Endodermal cell (in vitro differentiated cells): ENCODE results near the gene RAB31. TPM values are rescaled to one million over a fixed set of nuclear protein-coding genes. Genes with fewer than 3 reads are reported as not detected.
A peak's percentile ranks its signal among the peaks of the same experiment; 100 is the strongest.

Experiments used
- DNase-seq: peaks from one replicate; pipeline ENCODE4 v3.0.0-alpha.2; 2017
- H3K27ac ChIP-seq: 2 replicates; pipeline ENCODE4 v1.5.1; 2013; ENCODE audit warnings: mild to moderate bottlenecking, low read depth, low read length, moderate library complexity
- H3K27me3 ChIP-seq: 2 replicates; pipeline ENCODE4 v1.6.1; 2013; ENCODE audit warnings: mild to moderate bottlenecking, low read length, moderate library complexity; ENCODE audit not compliant: insufficient read depth, control insufficient read depth, poor library complexity, severe bottlenecking
- H3K36me3 ChIP-seq: 2 replicates; pipeline ENCODE4 v1.7.0; 2013; ENCODE audit warnings: mild to moderate bottlenecking, low read length, moderate library complexity; ENCODE audit not compliant: control insufficient read depth, insufficient read depth
- H3K4me1 ChIP-seq: one replicate; pipeline ENCODE4 v1.7.0; 2013; ENCODE audit warnings: low read length; ENCODE audit not compliant: control insufficient read depth, insufficient read depth
- H3K4me3 ChIP-seq: 2 replicates; pipeline ENCODE4 v1.5.1; 2013; ENCODE audit warnings: mild to moderate bottlenecking, low read length, moderate library complexity
- H3K9ac ChIP-seq: 2 replicates; pipeline ENCODE4 v1.6.1; 2013; ENCODE audit warnings: mild to moderate bottlenecking, low read length, moderate library complexity; ENCODE audit not compliant: poor library complexity, severe bottlenecking; ENCODE audit errors: extremely low read depth
- H3K9me3 ChIP-seq: 2 replicates; pipeline ENCODE4 v1.6.1; 2013; ENCODE audit warnings: mild to moderate bottlenecking, low read length, moderate library complexity; ENCODE audit not compliant: control insufficient read depth
- H3K27ac Mint-ChIP-seq: 2 replicates; pipeline ENCODE4 v1.8.0; 2020; ENCODE audit warnings: mixed read lengths
- H3K27me3 Mint-ChIP-seq: 2 replicates; pipeline ENCODE4 v1.8.0; 2021; ENCODE audit warnings: mild to moderate bottlenecking, mixed read lengths; ENCODE audit not compliant: insufficient read depth
- H3K36me3 Mint-ChIP-seq: 2 replicates; pipeline ENCODE4 v1.8.0; 2020; ENCODE audit warnings: low read depth, mixed read lengths
- H3K4me1 Mint-ChIP-seq: 2 replicates; pipeline ENCODE4 v1.8.0; 2020; ENCODE audit warnings: mixed read lengths
- H3K4me3 Mint-ChIP-seq: 2 replicates; pipeline ENCODE4 v1.8.0; 2020; ENCODE audit warnings: mild to moderate bottlenecking, moderate library complexity, mixed read lengths
- H3K9me3 Mint-ChIP-seq: 2 replicates; pipeline ENCODE4 v1.8.0; 2020; ENCODE audit warnings: mild to moderate bottlenecking, mixed read lengths
- CTCF ChIP-seq: fragments of 200-600 bp; sonication (generic); conservative IDR thresholded peaks from 2 replicates; pipeline ENCODE4 v1.5.0; 2021; ENCODE audit warnings: antibody characterized with exemption, mild to moderate bottlenecking
- whole genome bisulfite sequencing, 2 experiments: methylation state at CpG; one replicate each; pipeline versions ENCODE4 v1.1.5 to v1.1.7; 2013; ENCODE audit warnings: missing lambda C conversion rate in 2 of 2, mixed read lengths in 1 of 2; ENCODE audit not compliant: insufficient coverage in 1 of 2, insufficient read length in 1 of 2; 5-methylcytosine and 5-hydroxymethylcytosine counted together
- total RNA-seq, 2 donors: library from RNA; stranded (reverse); fragmentation: NEBNext Ultra II Directional in 1 of 2; extraction: Animal tissue kit (Norgen Biotek cat#: 25700) in 1 of 2; gene quantifications; 2 replicates in 1 of 2; 3 replicates in 1 of 2; pipeline ENCODE4 v1.2.1, GENCODE V29; 2021

Gene RAB31
- total RNA-seq, 2 donors from 2014 or later = 11.7 to 20.3 TPM

GRCh38 chr18:9771261-9771976, 63.3 kb downstream of the RAB31 start:
- Mint-ChIP-seq H3K9me3 (peaks cover 1% of the 10 kb centered on the region), H3K4me3 (no peak overlapping the region), H3K4me1 (peaks cover 14% of the 10 kb centered on the region), H3K27me3 (peaks cover 4% of the 10 kb centered on the region), H3K27ac (no peak overlapping the region), H3K36me3 (no peaks in the 10 kb centered on the region)
- Histone ChIP-seq H3K27me3 (no peaks in the 10 kb centered on the region), H3K27ac (no peak overlapping the region), H3K9ac (no peak overlapping the region), H3K9me3 (no peaks in the 10 kb centered on the region), H3K4me3 (no peak overlapping the region), H3K36me3 (no peaks in the 10 kb centered on the region), H3K4me1 (peaks cover 5% of the 10 kb centered on the region)
- TF ChIP-seq CTCF = peak; percentile 98
- 34 to 54% methylated on average over 4 to 18 of the region's 18 CpGs for WGBS, 2 experiments
- DNase-seq = peak; percentile 98

DNA sequence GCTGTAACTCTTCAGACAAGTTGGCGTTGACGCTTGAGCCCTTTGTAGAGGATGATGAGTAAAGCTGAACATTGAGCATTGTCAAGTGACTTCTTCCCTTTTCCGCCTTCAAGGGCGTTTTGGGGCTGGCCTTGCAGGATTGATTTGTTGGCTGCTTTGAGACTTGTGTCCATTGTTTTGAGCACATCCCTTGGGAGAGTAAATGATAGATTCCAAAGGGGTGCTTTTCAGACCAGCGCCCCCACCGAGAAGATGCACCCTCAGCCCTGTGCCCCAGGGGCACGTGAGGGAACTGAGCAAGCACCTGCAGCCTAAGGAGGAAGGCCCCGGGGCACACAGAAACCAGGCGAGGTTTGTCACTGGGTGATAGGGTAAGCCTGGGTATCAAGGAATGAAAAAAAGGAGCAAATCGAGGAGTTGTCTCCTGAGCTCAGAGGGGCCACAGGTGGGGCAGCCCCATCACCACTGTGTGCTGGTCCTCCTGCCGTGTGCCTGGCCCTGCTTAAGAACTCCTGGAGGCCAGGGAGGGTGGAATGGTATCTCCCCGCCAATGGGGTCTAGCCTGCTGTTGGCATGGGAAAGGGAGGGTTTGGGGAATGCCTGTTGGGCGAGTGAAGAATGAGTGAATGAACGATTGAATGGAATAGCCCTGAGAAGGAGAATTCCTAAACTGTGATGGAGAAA, 64.0 kb downstream of the RAB31 start:
- Mint-ChIP-seq H3K4me3 (no peak overlapping the region), H3K27me3 (peaks cover 4% of the 10 kb centered on the region)
- no peak overlapping the region for H3K9ac ChIP-seq

More for the DNA sequence above, 64.0 kb downstream of the RAB31 start:
- peaks cover 14% of the 10 kb centered on the region for H3K4me1 Mint-ChIP-seq
- Histone ChIP-seq H3K36me3 (no peaks in the 10 kb centered on the region), H3K27me3 (no peaks in the 10 kb centered on the region), H3K4me3 (no peak overlapping the region), H3K4me1 (peaks cover 5% of the 10 kb centered on the region), H3K9me3 (no peaks in the 10 kb centered on the region), H3K27ac (no peak overlapping the region)
- no peaks in the 10 kb centered on the region for H3K36me3 Mint-ChIP-seq
- TF ChIP-seq CTCF = no peak
- WGBS, 2 experiments = 84 to 90% methylated on average over 9 to 14 of the region's 14 CpGs
- H3K27ac Mint-ChIP-seq = no peak overlapping the region
- peaks cover 1% of the 10 kb centered on the region for H3K9me3 Mint-ChIP-seq
- DNase-seq = peak; percentile 45
